GM23338 (cell line): ENCODE data around the gene FBXO28. TPM values are rescaled to one million over a fixed set of nuclear protein-coding genes. Genes with fewer than 3 reads are reported as not detected.

Experiments used
- ATAC-seq: fragments of 200-7000 bp; cut with Tn5 transposase; 3 replicates; pipeline ENCODE4 v1.9.1; 2020
- DNase-seq: peaks from one replicate; pipeline ENCODE4 v3.0.0-alpha.2; 2015; ENCODE audit warnings: low spot score
- H2AFZ ChIP-seq: fragments of 200-600 bp; sonication (generic); 2 replicates; pipeline ENCODE4 v1.8.0; 2016; ENCODE audit warnings: antibody characterized with exemption, mild to moderate bottlenecking, moderate library complexity
- H3F3A ChIP-seq: fragments of 200-600 bp; sonication (generic); replicated peaks from 2 replicates; pipeline ENCODE4 v1.8.0; 2017; ENCODE audit warnings: antibody characterized with exemption, mixed run types, low read depth
- H3K27ac ChIP-seq: fragments of 200-600 bp; sonication (generic); 2 replicates; pipeline ENCODE4 v1.6.1; 2016; ENCODE audit warnings: low read depth
- H3K27me3 ChIP-seq: fragments of 200-600 bp; sonication (generic); 2 replicates; pipeline ENCODE4 v1.8.0; 2016; ENCODE audit warnings: mild to moderate bottlenecking, mixed run types, moderate library complexity; ENCODE audit not compliant: insufficient read depth
- H3K36me3 ChIP-seq: fragments of 200-600 bp; sonication (generic); 2 replicates; pipeline ENCODE4 v1.8.0; 2016; ENCODE audit warnings: mild to moderate bottlenecking; ENCODE audit not compliant: insufficient read depth
- H3K4me1 ChIP-seq: fragments of 200-600 bp; sonication (generic); 2 replicates; pipeline ENCODE4 v1.8.0; 2016; ENCODE audit warnings: mild to moderate bottlenecking, moderate library complexity; ENCODE audit not compliant: insufficient read depth
- H3K4me2 ChIP-seq: fragments of 200-600 bp; sonication (generic); 2 replicates; pipeline ENCODE4 v1.7.1; 2017; ENCODE audit warnings: mixed run types
- H3K4me3 ChIP-seq: fragments of 200-600 bp; sonication (generic); 2 replicates; pipeline ENCODE4 v1.6.1; 2016; ENCODE audit warnings: mixed run types
- H3K79me2 ChIP-seq: fragments of 200-600 bp; sonication (generic); replicated peaks from 2 replicates; pipeline ENCODE4 v1.8.0; 2017; ENCODE audit warnings: mild to moderate bottlenecking; ENCODE audit not compliant: insufficient read depth
- H3K9me2 ChIP-seq: fragments of 200-600 bp; sonication (generic); 2 replicates; pipeline ENCODE4 v1.8.0; 2017; ENCODE audit not compliant: insufficient read depth
- H4K20me1 ChIP-seq: fragments of 200-600 bp; sonication (generic); replicated peaks from 2 replicates; pipeline ENCODE4 v1.8.0; 2017; ENCODE audit warnings: mild to moderate bottlenecking; ENCODE audit not compliant: insufficient read depth
- H3K27ac Mint-ChIP-seq: 2 replicates; pipeline ENCODE4 v1.8.0; 2020; ENCODE audit warnings: inconsistent platforms, mild to moderate bottlenecking, moderate library complexity, mixed read lengths
- H3K27me3 Mint-ChIP-seq: 3 replicates; pipeline ENCODE4 v1.8.0; 2022; ENCODE audit warnings: low read depth, mild to moderate bottlenecking, moderate library complexity, mixed read lengths, inconsistent platforms; ENCODE audit not compliant: insufficient read depth, poor library complexity
- H3K36me3 Mint-ChIP-seq: 3 replicates; pipeline ENCODE4 v1.8.0; 2021; ENCODE audit warnings: low read depth, mild to moderate bottlenecking, inconsistent platforms, moderate library complexity, mixed read lengths
- H3K4me1 Mint-ChIP-seq: 3 replicates; pipeline ENCODE4 v1.8.0; 2020; ENCODE audit warnings: mild to moderate bottlenecking, inconsistent platforms, mixed read lengths
- H3K4me3 Mint-ChIP-seq: 3 replicates; pipeline ENCODE4 v1.8.0; 2021; ENCODE audit warnings: moderate library complexity, mild to moderate bottlenecking, inconsistent platforms, mixed read lengths
- H3K9me3 Mint-ChIP-seq: 3 replicates; pipeline ENCODE4 v1.8.0; 2020; ENCODE audit warnings: moderate library complexity, mild to moderate bottlenecking, inconsistent platforms, mixed read lengths
- EZH2 ChIP-seq: fragments of 200-600 bp; sonication (generic); IDR thresholded peaks from one replicate; pipeline ENCODE4 v1.8.0; 2017; ENCODE audit warnings: antibody characterized with exemption, mild to moderate bottlenecking, low read depth; ENCODE audit not compliant: unreplicated experiment
- JUNB ChIP-seq: IDR thresholded peaks from one replicate; pipeline ENCODE4 v1.6.1; 2016; ENCODE audit warnings: antibody characterized with exemption; ENCODE audit not compliant: unreplicated experiment
- POLR2AphosphoS5 ChIP-seq: IDR thresholded peaks from 2 replicates; pipeline ENCODE4 v1.6.1; 2016; ENCODE audit warnings: antibody characterized with exemption, low read depth
- STAT1 ChIP-seq: IDR thresholded peaks from one replicate; pipeline ENCODE4 v1.6.1; 2016; ENCODE audit warnings: antibody characterized with exemption; ENCODE audit not compliant: unreplicated experiment
- ZNF114 ChIP-seq: fragments of 250-450 bp; sonication (Bioruptor Pico); IDR thresholded peaks from 2 replicates; pipeline ENCODE4 v1.5.0; 2020; ENCODE audit warnings: mild to moderate bottlenecking, moderate library complexity
- ZNF331 ChIP-seq: fragments of 250-450 bp; sonication (Bioruptor Pico); IDR thresholded peaks from 2 replicates; pipeline ENCODE4 v1.5.0; 2020; ENCODE audit warnings: low read depth, mild to moderate bottlenecking, moderate library complexity
- ZNF462 ChIP-seq: fragments of 250-450 bp; sonication (Bioruptor Pico); IDR thresholded peaks from 2 replicates; pipeline ENCODE4 v1.5.0; 2020; ENCODE audit warnings: mild to moderate bottlenecking, moderate library complexity
- polyA plus RNA-seq: library from polyadenylated mRNA; unstranded; fragments of >200 nt; fragmentation: Nextera tagmentation; extraction: Ambion mirVana; gene quantifications from 2 replicates; pipeline ENCODE4 v1.2.1, GENCODE V29; 2016
- total RNA-seq: library from RNA; depleted of rRNA; stranded (reverse); fragments of >200 nt; shearing (Covaris generic); gene quantifications from 2 replicates; pipeline ENCODE4 v1.2.3, GENCODE V29; 2014
- TF ChIP-seq, protein P1 (sequence below): IDR thresholded peaks from 2 replicates; pipeline ENCODE4 v1.6.1; 2016; ENCODE audit warnings: antibody characterized with exemption

FBXO28 gene
- total and polyA plus RNA-seq, 2 experiments from 2014 or later: 16.9 to 45.2 TPM

GRCh38 chr1:224182057-224182865, 68.3 kb downstream of the FBXO28 start (continued):
- no peak for TF ChIP-seq ZNF462 (CRISPR knock-in tag)

DNA sequence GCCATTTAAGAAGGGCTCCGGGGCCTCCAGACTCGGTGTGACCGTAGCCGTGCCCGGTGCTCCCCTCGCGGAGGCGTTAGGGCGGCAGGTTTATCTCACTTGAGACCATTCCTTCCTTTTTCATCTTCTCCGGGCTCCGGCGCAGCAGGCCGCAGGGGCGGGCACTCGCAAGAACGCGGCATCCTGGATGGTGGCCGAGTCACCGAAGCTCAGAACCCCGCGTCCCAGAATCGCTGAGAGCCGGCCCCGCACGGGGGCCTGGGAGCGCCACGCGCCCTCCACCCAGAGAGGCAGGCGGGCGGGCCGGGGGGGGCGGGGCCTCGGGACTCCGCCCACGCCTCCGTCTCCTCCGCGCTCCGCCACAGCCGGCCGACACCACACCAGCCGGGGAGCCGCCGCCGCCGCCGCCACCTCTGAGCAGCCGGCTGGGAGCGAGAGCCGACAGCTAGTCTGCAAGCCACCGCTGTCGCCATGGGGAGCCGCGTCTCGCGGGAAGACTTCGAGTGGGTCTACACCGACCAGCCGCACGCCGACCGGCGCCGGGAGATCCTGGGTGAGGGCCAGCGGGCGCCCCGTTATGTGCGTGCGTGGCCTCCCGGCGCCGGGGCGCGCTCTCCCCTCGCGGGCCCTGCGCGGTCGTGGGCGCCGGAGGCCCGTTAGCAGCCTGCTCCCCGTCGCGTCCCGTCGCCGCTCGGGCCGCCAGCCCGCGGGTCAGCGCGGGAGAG, 69.1 kb downstream of the FBXO28 start, which contains the start of gene DEGS1:
Gene DEGS1, plus strand, starts transcription at position 375 of the 725 bp plus-strand sequence. Its CDS starts 97 bp downstream, at position 472.
- DNase-seq (peak; percentile 92), ATAC-seq (peak; percentile 83)
- Mint-ChIP-seq H3K9me3 (no peaks in the 10 kb centered on the region), H3K4me1 (peaks cover 20% of the 10 kb centered on the region), H3K27me3 (peaks cover 11% of the 10 kb centered on the region), H3K4me3 (peak within 1 kb of the TSS; percentile 84), H3K27ac (peak within 1 kb of the TSS; percentile 20; the same call in 1 of the 2 replicates), H3K36me3 (peaks cover 22% of the 10 kb centered on the region)
- H3F3A ChIP-seq: peaks cover 20% of the 10 kb centered on the region
- H3K79me2 ChIP-seq: peaks cover 44% of the 10 kb centered on the region
- H2AFZ ChIP-seq: peak within 1 kb of the TSS; percentile 96
- peaks cover 3% of the 10 kb centered on the region for H4K20me1 ChIP-seq
- H3K36me3 ChIP-seq: no peaks in the 10 kb centered on the region; the same call in 1 of the 2 replicates
- H3K27ac ChIP-seq: peak within 1 kb of the TSS; percentile 92; the same call in 1 of the 2 replicates
- H3K27me3 ChIP-seq: no peaks in the 10 kb centered on the region
- peaks cover 15% of the 10 kb centered on the region; the same call in 1 of the 2 replicates for H3K4me1 ChIP-seq
- H3K4me3 ChIP-seq: peak within 1 kb of the TSS; percentile 94
- H3K9me2 ChIP-seq: no peaks in the 10 kb centered on the region
- H3K4me2 ChIP-seq: peak within 1 kb of the TSS; percentile 99
- no peak for TF ChIP-seq JUNB
- no peak for TF ChIP-seq EZH2
- TF ChIP-seq STAT1: no peak
- peak; percentile 83 for TF ChIP-seq POLR2AphosphoS5
- TF ChIP-seq, protein P1, sequence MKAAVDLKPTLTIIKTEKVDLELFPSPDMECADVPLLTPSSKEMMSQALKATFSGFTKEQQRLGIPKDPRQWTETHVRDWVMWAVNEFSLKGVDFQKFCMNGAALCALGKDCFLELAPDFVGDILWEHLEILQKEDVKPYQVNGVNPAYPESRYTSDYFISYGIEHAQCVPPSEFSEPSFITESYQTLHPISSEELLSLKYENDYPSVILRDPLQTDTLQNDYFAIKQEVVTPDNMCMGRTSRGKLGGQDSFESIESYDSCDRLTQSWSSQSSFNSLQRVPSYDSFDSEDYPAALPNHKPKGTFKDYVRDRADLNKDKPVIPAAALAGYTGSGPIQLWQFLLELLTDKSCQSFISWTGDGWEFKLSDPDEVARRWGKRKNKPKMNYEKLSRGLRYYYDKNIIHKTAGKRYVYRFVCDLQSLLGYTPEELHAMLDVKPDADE: no peak
- no peak for TF ChIP-seq ZNF114 (CRISPR knock-in tag)
- no peak for TF ChIP-seq ZNF331 (CRISPR knock-in tag)
